AG20443 (cell line): Measurements from ENCODE around the gene CNOT11.

Experiments used
- DNase-seq: peaks from one replicate; pipeline ENCODE4 v3.0.0; 2012; ENCODE audit warnings: low spot score, mixed read lengths

The CNOT11 gene

GRCh38 chr2:101278925-101279324 is 26.2 kb downstream of the CNOT11 start:
- DNase-seq, result no peak

- DNase-seq, result no peak
Measured at GRCh38 chr2:101281482-101281881, 28.8 kb downstream of the CNOT11 start.

- DNase-seq, result no peak
Measured at GRCh38 chr2:101282980-101283379, 30.3 kb downstream of the CNOT11 start.

GRCh38 chr2:101286684-101287083 is 34.0 kb downstream of the CNOT11 start:
- no peak for DNase-seq

GRCh38 chr2:101287303-101287702 is 34.6 kb downstream of the CNOT11 start:
- no peak for DNase-seq

- no peak for DNase-seq
Measured at GRCh38 chr2:101290711-101291110, 38.0 kb downstream of the CNOT11 start.

- no peak for DNase-seq
Measured at GRCh38 chr2:101291973-101292372, 39.3 kb downstream of the CNOT11 start.

GRCh38 chr2:101293544-101293943 is 40.9 kb downstream of the CNOT11 start:
- no peak for DNase-seq

GRCh38 chr2:101294861-101295260 is 42.2 kb downstream of the CNOT11 start:
- DNase-seq, result no peak

GRCh38 chr2:101295895-101296294 is 43.2 kb downstream of the CNOT11 start:
- no peak for DNase-seq

- peak; percentile 55 for DNase-seq
Measured at GRCh38 chr2:101296371-101296770, 43.7 kb downstream of the CNOT11 start.

GRCh38 chr2:101297383-101297782 is 44.7 kb downstream of the CNOT11 start:
- DNase-seq, result no peak

- no peak for DNase-seq
Measured at GRCh38 chr2:101299604-101300003, 46.9 kb downstream of the CNOT11 start.

- no peak for DNase-seq
Measured at GRCh38 chr2:101300164-101300563, 47.5 kb downstream of the CNOT11 start.

- DNase-seq, result no peak
Measured at GRCh38 chr2:101300836-101301235, 48.1 kb downstream of the CNOT11 start.

GRCh38 chr2:101302016-101302415 is 49.3 kb downstream of the CNOT11 start:
- DNase-seq, result no peak

GRCh38 chr2:101303688-101304087 is 51.0 kb downstream of the CNOT11 start:
- DNase-seq, result no peak

GRCh38 chr2:101305035-101305434 is 52.3 kb downstream of the CNOT11 start:
- no peak for DNase-seq

- peak; percentile 55 for DNase-seq
Measured at GRCh38 chr2:101305492-101306078, 52.9 kb downstream of the CNOT11 start.

GRCh38 chr2:101306410-101306809 is 53.7 kb downstream of the CNOT11 start:
- peak; percentile 16 for DNase-seq

GRCh38 chr2:101307503-101307902 is 54.8 kb downstream of the CNOT11 start:
- DNase-seq, result no peak

GRCh38 chr2:101307950-101308431 is 55.3 kb downstream of the CNOT11 start:
- no peak for DNase-seq

- peak; percentile 100 for DNase-seq
Measured at GRCh38 chr2:101308432-101309210, 55.9 kb downstream of the CNOT11 start, which contains the start of gene RNF149. Gene RNF149, minus strand, starts transcription at chr2:101308701. Its CDS starts 113 bp downstream, at chr2:101308588.
